Brain microvascular endothelial cell (primary cell): ENCODE results near the gene SEC23B.

Experiments used
- DNase-seq: peaks from one replicate; pipeline ENCODE4 v3.0.0-alpha.2; 2020
- H3K27ac ChIP-seq: fragments of 250-450 bp; sonication (Bioruptor Pico); 2 replicates; pipeline ENCODE4 v1.5.1; 2020; ENCODE audit warnings: mild to moderate bottlenecking, moderate library complexity
- H3K27me3 ChIP-seq: fragments of 250-450 bp; sonication (Bioruptor Pico); replicated peaks from 2 replicates; pipeline ENCODE4 v1.5.1; 2020; ENCODE audit warnings: mild to moderate bottlenecking
- H3K36me3 ChIP-seq: fragments of 250-450 bp; sonication (Bioruptor Pico); replicated peaks from 2 replicates; pipeline ENCODE4 v1.5.1; 2020; ENCODE audit warnings: mild to moderate bottlenecking
- H3K4me3 ChIP-seq: 2 replicates; pipeline ENCODE4 v1.5.1; 2011; ENCODE audit warnings: low read depth, mild to moderate bottlenecking, control low read depth, low read length, moderate library complexity
- CTCF ChIP-seq: IDR thresholded peaks from 2 replicates; pipeline ENCODE4 v1.5.1; 2011; ENCODE audit warnings: low read depth, mild to moderate bottlenecking, moderate library complexity, low read length, control low read depth, inconsistent platforms; ENCODE audit errors: missing control alignments
- in situ Hi-C: cut with HindIII; loops from 2 replicates; pipeline ENCODE4 v1.10.0; 2017; ENCODE audit warnings: low sequenced_read_pairs, low pct_ligation_motif_present

SEC23B gene

GRCh38 chr20:18541741-18542140 is 34.0 kb downstream of the SEC23B start:
- Histone ChIP-seq H3K4me3 (no peak overlapping the region), H3K27me3 (no peaks in the 10 kb centered on the region), H3K27ac (no peak overlapping the region), H3K36me3 (peaks cover 37% of the 10 kb centered on the region)
- in situ Hi-C loops: no loop called here
- DNase-seq: no peak
- no peak for TF ChIP-seq CTCF

- in situ Hi-C loops: no loop called here
- Histone ChIP-seq H3K27ac (no peak overlapping the region), H3K27me3 (no peaks in the 10 kb centered on the region), H3K36me3 (peaks cover 37% of the 10 kb centered on the region), H3K4me3 (no peak overlapping the region)
- no peak for TF ChIP-seq CTCF
- no peak for DNase-seq
Measured at GRCh38 chr20:18543216-18543615, 35.5 kb downstream of the SEC23B start.

- H3K36me3 ChIP-seq: peaks cover 42% of the 10 kb centered on the region
- no peak for DNase-seq
- H3K27ac ChIP-seq: no peak overlapping the region
- in situ Hi-C loops: no loop called here
- no peaks in the 10 kb centered on the region for H3K27me3 ChIP-seq
- no peak overlapping the region for H3K4me3 ChIP-seq
- TF ChIP-seq CTCF: no peak
Measured at GRCh38 chr20:18543932-18544331, 36.2 kb downstream of the SEC23B start.

- in situ Hi-C loops: no loop called here
- no peak for DNase-seq
- H3K27me3 ChIP-seq: no peaks in the 10 kb centered on the region
- H3K27ac ChIP-seq: no peak overlapping the region
- peaks cover 44% of the 10 kb centered on the region for H3K36me3 ChIP-seq
- TF ChIP-seq CTCF: no peak
- no peak overlapping the region for H3K4me3 ChIP-seq
Measured at GRCh38 chr20:18545566-18545965, 37.8 kb downstream of the SEC23B start.

GRCh38 chr20:18548465-18548864 is 40.7 kb downstream of the SEC23B start:
- H3K4me3 ChIP-seq: no peak overlapping the region
- H3K36me3 ChIP-seq: peaks cover 50% of the 10 kb centered on the region
- no peak overlapping the region for H3K27ac ChIP-seq
- in situ Hi-C loops: no loop called here
- no peak for DNase-seq
- TF ChIP-seq CTCF: no peak
- no peaks in the 10 kb centered on the region for H3K27me3 ChIP-seq

GRCh38 chr20:18553746-18554145 is 46.0 kb downstream of the SEC23B start:
- H3K27ac ChIP-seq: no peak overlapping the region
- no peak for TF ChIP-seq CTCF
- DNase-seq: no peak
- H3K4me3 ChIP-seq: no peak overlapping the region
- in situ Hi-C loops: no loop called here
- H3K27me3 ChIP-seq: no peaks in the 10 kb centered on the region
- peaks cover 47% of the 10 kb centered on the region for H3K36me3 ChIP-seq
